Activated CD4-positive, alpha-beta T cell treated with anti-CD3 and anti-CD28 coated beads, Interleukin-2, amount 10 ng/mL, durations not matched to agents 24 days and 14 days (primary cell): Measurements from ENCODE around the gene PLEKHH2. TPM values are rescaled to one million over a fixed set of nuclear protein-coding genes. Genes with fewer than 3 reads are reported as not detected.
A peak's percentile ranks its signal among the peaks of the same experiment; 100 is the strongest.

Experiments
- DNase-seq: peaks from one replicate; pipeline ENCODE4 v3.0.0; 2022
- H3K27ac Mint-ChIP-seq: one replicate; pipeline ENCODE4 v1.8.0; 2022; ENCODE audit warnings: mild to moderate bottlenecking, mixed read lengths
- H3K27me3 Mint-ChIP-seq: one replicate; pipeline ENCODE4 v1.8.0; 2022; ENCODE audit warnings: mixed read lengths
- H3K36me3 Mint-ChIP-seq: one replicate; pipeline ENCODE4 v1.8.0; 2022; ENCODE audit warnings: low read depth, mild to moderate bottlenecking, mixed read lengths
- H3K4me1 Mint-ChIP-seq: one replicate; pipeline ENCODE4 v1.8.0; 2021; ENCODE audit warnings: mixed read lengths
- H3K4me3 Mint-ChIP-seq: one replicate; pipeline ENCODE4 v1.8.0; 2022; ENCODE audit warnings: mild to moderate bottlenecking, moderate library complexity, mixed read lengths
- H3K9me3 Mint-ChIP-seq: one replicate; pipeline ENCODE4 v1.8.0; 2021; ENCODE audit warnings: mixed read lengths
- intact Hi-C: fragments of 100-400 bp; cut with micrococcal nuclease; formaldehyde crosslinking; loops from one replicate; pipeline ENCODE4 v1.15.1; 2023
- total RNA-seq: library from RNA; stranded (reverse); gene quantifications from 2 replicates; pipeline ENCODE4 v1.2.3, GENCODE V29; 2022

PLEKHH2 gene
- total RNA-seq, 1 donor from 2014 or later: 0.65 TPM

- Mint-ChIP-seq H3K27ac (no peak overlapping the region), H3K27me3 (no peaks in the 10 kb centered on the region)
- no peak for DNase-seq
Observed at GRCh38 chr2:43738257-43738656, 101.2 kb downstream of the PLEKHH2 start.

GRCh38 chr2:43743706-43744105 lies 106.6 kb downstream of the PLEKHH2 start:
- no peaks in the 10 kb centered on the region for H3K36me3 Mint-ChIP-seq
- intact Hi-C loops: no loop called here
- H3K9me3 Mint-ChIP-seq: no peaks in the 10 kb centered on the region
- DNase-seq: no peak
- H3K27me3 Mint-ChIP-seq: no peaks in the 10 kb centered on the region
- H3K27ac Mint-ChIP-seq: no peak overlapping the region
- H3K4me3 Mint-ChIP-seq: no peak overlapping the region
- no peaks in the 10 kb centered on the region for H3K4me1 Mint-ChIP-seq

More at GRCh38 chr2:43738257-43738656, 101.2 kb downstream of the PLEKHH2 start:
- Mint-ChIP-seq H3K4me1 (no peaks in the 10 kb centered on the region), H3K9me3 (no peaks in the 10 kb centered on the region), H3K36me3 (no peaks in the 10 kb centered on the region), H3K4me3 (no peak overlapping the region)
- intact Hi-C loops: no loop called here

GRCh38 chr2:43745457-43745856 lies 108.4 kb downstream of the PLEKHH2 start:
- no peak overlapping the region for H3K4me3 Mint-ChIP-seq
- H3K36me3 Mint-ChIP-seq: no peaks in the 10 kb centered on the region
- no peak for DNase-seq
- H3K27ac Mint-ChIP-seq: no peak overlapping the region
- no peaks in the 10 kb centered on the region for H3K27me3 Mint-ChIP-seq
- H3K9me3 Mint-ChIP-seq: no peaks in the 10 kb centered on the region
- intact Hi-C loops: no loop called here
- H3K4me1 Mint-ChIP-seq: no peaks in the 10 kb centered on the region

GRCh38 chr2:43748333-43748732 lies 111.3 kb downstream of the PLEKHH2 start:
- Mint-ChIP-seq H3K4me3 (no peak overlapping the region), H3K4me1 (no peaks in the 10 kb centered on the region), H3K9me3 (no peaks in the 10 kb centered on the region), H3K27me3 (no peaks in the 10 kb centered on the region), H3K36me3 (no peaks in the 10 kb centered on the region), H3K27ac (no peak overlapping the region)
- intact Hi-C loops: no loop called here
- no peak for DNase-seq

- intact Hi-C loops: no loop called here
- H3K4me3 Mint-ChIP-seq: no peak overlapping the region
- no peaks in the 10 kb centered on the region for H3K27me3 Mint-ChIP-seq
- no peaks in the 10 kb centered on the region for H3K4me1 Mint-ChIP-seq
- H3K9me3 Mint-ChIP-seq: no peaks in the 10 kb centered on the region
- no peak overlapping the region for H3K27ac Mint-ChIP-seq
- no peak for DNase-seq
- H3K36me3 Mint-ChIP-seq: no peaks in the 10 kb centered on the region
Observed at GRCh38 chr2:43749583-43749982, 112.5 kb downstream of the PLEKHH2 start.

GRCh38 chr2:43751476-43751990 lies 114.5 kb downstream of the PLEKHH2 start:
- H3K27me3 Mint-ChIP-seq: no peaks in the 10 kb centered on the region
- intact Hi-C loops: no loop called here

GRCh38 chr2:43752302-43752701 lies 115.2 kb downstream of the PLEKHH2 start:
- DNase-seq: no peak
- H3K27me3 Mint-ChIP-seq: peaks cover 1% of the 10 kb centered on the region

More at GRCh38 chr2:43751476-43751990, 114.5 kb downstream of the PLEKHH2 start:
- no peak overlapping the region for H3K4me3 Mint-ChIP-seq
- DNase-seq: no peak
- H3K4me1 Mint-ChIP-seq: no peaks in the 10 kb centered on the region
- no peaks in the 10 kb centered on the region for H3K9me3 Mint-ChIP-seq
- H3K36me3 Mint-ChIP-seq: no peaks in the 10 kb centered on the region
- no peak overlapping the region for H3K27ac Mint-ChIP-seq

GRCh38 chr2:43754180-43754579 lies 117.1 kb downstream of the PLEKHH2 start:
- intact Hi-C loops: no loop called here

More at GRCh38 chr2:43752302-43752701, 115.2 kb downstream of the PLEKHH2 start:
- Mint-ChIP-seq H3K27ac (no peak overlapping the region), H3K9me3 (no peaks in the 10 kb centered on the region), H3K4me3 (no peak overlapping the region), H3K4me1 (no peaks in the 10 kb centered on the region), H3K36me3 (no peaks in the 10 kb centered on the region)
- intact Hi-C loops: no loop called here

GRCh38 chr2:43758739-43759138 lies 121.7 kb downstream of the PLEKHH2 start:
- Mint-ChIP-seq H3K4me1 (no peaks in the 10 kb centered on the region), H3K36me3 (no peaks in the 10 kb centered on the region), H3K9me3 (no peaks in the 10 kb centered on the region), H3K4me3 (no peak overlapping the region), H3K27ac (no peak overlapping the region), H3K27me3 (peaks cover 1% of the 10 kb centered on the region)
- intact Hi-C loops: no loop called here
- DNase-seq: no peak

More at GRCh38 chr2:43754180-43754579, 117.1 kb downstream of the PLEKHH2 start:
- no peak for DNase-seq
- no peak overlapping the region for H3K27ac Mint-ChIP-seq
- H3K4me3 Mint-ChIP-seq: no peak overlapping the region
- H3K36me3 Mint-ChIP-seq: no peaks in the 10 kb centered on the region
- no peaks in the 10 kb centered on the region for H3K4me1 Mint-ChIP-seq
- peaks cover 1% of the 10 kb centered on the region for H3K27me3 Mint-ChIP-seq
- no peaks in the 10 kb centered on the region for H3K9me3 Mint-ChIP-seq

- intact Hi-C loops: no loop called here
- no peak for DNase-seq
- Mint-ChIP-seq H3K27me3 (peaks cover 1% of the 10 kb centered on the region), H3K27ac (no peak overlapping the region), H3K9me3 (no peaks in the 10 kb centered on the region), H3K4me3 (no peak overlapping the region), H3K36me3 (no peaks in the 10 kb centered on the region), H3K4me1 (no peaks in the 10 kb centered on the region)
Observed at GRCh38 chr2:43759195-43759594, 122.1 kb downstream of the PLEKHH2 start.

- intact Hi-C loops: no loop called here
- H3K27me3 Mint-ChIP-seq: no peaks in the 10 kb centered on the region
- H3K4me1 Mint-ChIP-seq: peaks cover 4% of the 10 kb centered on the region
- H3K9me3 Mint-ChIP-seq: no peaks in the 10 kb centered on the region
- H3K4me3 Mint-ChIP-seq: no peak overlapping the region
- no peak overlapping the region for H3K27ac Mint-ChIP-seq
- H3K36me3 Mint-ChIP-seq: no peaks in the 10 kb centered on the region
- DNase-seq: no peak
Observed at GRCh38 chr2:43762286-43762685, 125.2 kb downstream of the PLEKHH2 start.

GRCh38 chr2:43763091-43763490 lies 126.0 kb downstream of the PLEKHH2 start:
- no peak for DNase-seq
- H3K4me1 Mint-ChIP-seq: peaks cover 4% of the 10 kb centered on the region
- intact Hi-C loops: no loop called here

GRCh38 chr2:43764086-43764705 lies 127.1 kb downstream of the PLEKHH2 start:
- Mint-ChIP-seq H3K4me1 (peaks cover 4% of the 10 kb centered on the region), H3K36me3 (no peaks in the 10 kb centered on the region), H3K4me3 (no peak overlapping the region), H3K27me3 (no peaks in the 10 kb centered on the region), H3K9me3 (no peaks in the 10 kb centered on the region), H3K27ac (no peak overlapping the region)
- intact Hi-C loops: no loop called here
- DNase-seq: no peak

More at GRCh38 chr2:43763091-43763490, 126.0 kb downstream of the PLEKHH2 start:
- H3K9me3 Mint-ChIP-seq: no peaks in the 10 kb centered on the region
- no peak overlapping the region for H3K4me3 Mint-ChIP-seq
- H3K27me3 Mint-ChIP-seq: no peaks in the 10 kb centered on the region
- no peaks in the 10 kb centered on the region for H3K36me3 Mint-ChIP-seq
- no peak overlapping the region for H3K27ac Mint-ChIP-seq

GRCh38 chr2:43766006-43766405 lies 128.9 kb downstream of the PLEKHH2 start:
- intact Hi-C loops: no loop called here

More at GRCh38 chr2:43766006-43766405, 128.9 kb downstream of the PLEKHH2 start:
- Mint-ChIP-seq H3K4me1 (peaks cover 4% of the 10 kb centered on the region), H3K9me3 (no peaks in the 10 kb centered on the region), H3K27me3 (no peaks in the 10 kb centered on the region), H3K36me3 (no peaks in the 10 kb centered on the region), H3K27ac (peak overlapping the region; percentile 26), H3K4me3 (no peak overlapping the region)
- DNase-seq: no peak
